Duodenal mucosa (tissue), 2 donors: ENCODE results near the gene SIPA1L3.
"Not testable (repeated sequence)": the region's sequence is repeated elsewhere in the genome, so short reads cannot be mapped to it uniquely, and the experiment has no call there.

Source experiments
- H3K27ac ChIP-seq: one replicate; pipeline ENCODE4 v1.7.0; 2013; ENCODE audit warnings: low read depth, low read length
- H3K27me3 ChIP-seq, 2 donors: one replicate each; pipeline ENCODE4 v1.7.0; 2013; ENCODE audit warnings: low read length in 2 of 2, control low read depth in 1 of 2; ENCODE audit not compliant: insufficient read depth in 2 of 2, control insufficient read depth in 1 of 2
- H3K36me3 ChIP-seq, 2 donors: one replicate each; pipeline ENCODE4 v1.7.0; 2013; ENCODE audit warnings: low read length in 2 of 2, control low read depth in 1 of 2; ENCODE audit not compliant: insufficient read depth in 2 of 2, control insufficient read depth in 1 of 2
- H3K4me1 ChIP-seq, 2 donors: one replicate each; pipeline ENCODE4 v1.7.0; 2013; ENCODE audit warnings: low read length in 2 of 2, control low read depth in 1 of 2; ENCODE audit not compliant: insufficient read depth in 2 of 2, control insufficient read depth in 1 of 2
- H3K4me3 ChIP-seq, 2 donors: one replicate each; pipeline ENCODE4 v1.7.0; 2013; ENCODE audit warnings: low read length in 2 of 2, low read depth in 1 of 2
- H3K9ac ChIP-seq, 2 donors: one replicate each; pipeline ENCODE4 v1.7.0; 2013; ENCODE audit warnings: low read length in 2 of 2, low read depth in 1 of 2
- H3K9me3 ChIP-seq, 2 donors: one replicate each; pipeline ENCODE4 v1.7.0; 2013; ENCODE audit warnings: low read length in 2 of 2, control low read depth in 1 of 2; ENCODE audit not compliant: control insufficient read depth in 1 of 2

The SIPA1L3 gene

GRCh38 chr19:38059897-38060296 lies 152.9 kb downstream of the SIPA1L3 start:
- Histone ChIP-seq H3K27ac (no peak overlapping the region), H3K27me3 (no peaks in the 10 kb centered on the region), H3K36me3 (peaks cover 0 to under 1% of the 10 kb centered on the region in 2 donors), H3K4me3 (no peak overlapping the region), H3K9ac (no peak overlapping the region), H3K4me1 (peaks cover 3% of the 10 kb centered on the region in 2 donors), H3K9me3 (no peaks in the 10 kb centered on the region)

- Histone ChIP-seq H3K9me3 (no peaks in the 10 kb centered on the region), H3K4me3 (no peak overlapping the region), H3K27me3 (no peaks in the 10 kb centered on the region), H3K36me3 (no peaks in the 10 kb centered on the region), H3K4me1 (peaks cover 3% of the 10 kb centered on the region in 2 donors), H3K9ac (no peak overlapping the region), H3K27ac (no peak overlapping the region)
Observed at GRCh38 chr19:38060331-38060730, 153.3 kb downstream of the SIPA1L3 start.

GRCh38 chr19:38061294-38061693 lies 154.3 kb downstream of the SIPA1L3 start:
- Histone ChIP-seq H3K4me3 (no peak overlapping the region), H3K9me3 (no peaks in the 10 kb centered on the region), H3K27ac (no peak overlapping the region), H3K4me1 (peaks cover 3% of the 10 kb centered on the region in 2 donors), H3K36me3 (no peaks in the 10 kb centered on the region), H3K9ac (no peak overlapping the region), H3K27me3 (no peaks in the 10 kb centered on the region)

- H3K9me3 ChIP-seq, result no peaks in the 10 kb centered on the region
- no peaks in the 10 kb centered on the region for H3K36me3 ChIP-seq
- H3K4me1 ChIP-seq, result peaks cover 3% of the 10 kb centered on the region in 2 donors
- H3K27ac ChIP-seq, result no peak overlapping the region
- H3K9ac ChIP-seq, result no peak overlapping the region
- H3K27me3 ChIP-seq, result no peaks in the 10 kb centered on the region
- no peak overlapping the region for H3K4me3 ChIP-seq
Observed at GRCh38 chr19:38062959-38063761, 156.2 kb downstream of the SIPA1L3 start.

- Histone ChIP-seq H3K27ac (no peak overlapping the region), H3K36me3 (no peaks in the 10 kb centered on the region), H3K9ac (no peak overlapping the region), H3K4me1 (peaks cover 0 to 3% of the 10 kb centered on the region in 2 donors), H3K9me3 (no peaks in the 10 kb centered on the region), H3K27me3 (no peaks in the 10 kb centered on the region), H3K4me3 (no peak overlapping the region)
Observed at GRCh38 chr19:38063928-38064327, 156.9 kb downstream of the SIPA1L3 start.

GRCh38 chr19:38064661-38065425 lies 157.8 kb downstream of the SIPA1L3 start:
- no peak overlapping the region for H3K27ac ChIP-seq
- no peaks in the 10 kb centered on the region for H3K27me3 ChIP-seq
- peaks cover 0 to 2% of the 10 kb centered on the region in 2 donors for H3K36me3 ChIP-seq
- no peak overlapping the region for H3K4me3 ChIP-seq
- H3K9ac ChIP-seq, result no peak overlapping the region
- H3K4me1 ChIP-seq, result peaks cover 0 to under 1% of the 10 kb centered on the region in 2 donors
- no peaks in the 10 kb centered on the region for H3K9me3 ChIP-seq

- H3K9me3 ChIP-seq, H3K4me1 ChIP-seq, H3K27me3 ChIP-seq, H3K27ac ChIP-seq, H3K36me3 ChIP-seq, H3K9ac ChIP-seq, H3K4me3 ChIP-seq: not testable (repeated sequence)
Observed at GRCh38 chr19:38065775-38066174, 158.8 kb downstream of the SIPA1L3 start.

- Histone ChIP-seq H3K27ac (no peak overlapping the region), H3K9ac (no peak overlapping the region), H3K9me3 (no peaks in the 10 kb centered on the region), H3K4me1 (no peaks in the 10 kb centered on the region), H3K4me3 (no peak overlapping the region), H3K27me3 (no peaks in the 10 kb centered on the region), H3K36me3 (peaks cover 0 to 6% of the 10 kb centered on the region in 2 donors)
Observed at GRCh38 chr19:38068826-38069225, 161.8 kb downstream of the SIPA1L3 start.

- Histone ChIP-seq H3K4me1 (no peaks in the 10 kb centered on the region), H3K9ac (no peak overlapping the region), H3K27ac (no peak overlapping the region), H3K27me3 (no peaks in the 10 kb centered on the region), H3K4me3 (no peak overlapping the region), H3K36me3 (peaks cover 0 to 13% of the 10 kb centered on the region in 2 donors), H3K9me3 (no peaks in the 10 kb centered on the region)
Observed at GRCh38 chr19:38070573-38070972, 163.6 kb downstream of the SIPA1L3 start.

GRCh38 chr19:38071054-38071453 lies 164.0 kb downstream of the SIPA1L3 start:
- not testable (repeated sequence) for H3K9ac ChIP-seq, H3K27me3 ChIP-seq, H3K4me1 ChIP-seq, H3K4me3 ChIP-seq, H3K27ac ChIP-seq, H3K9me3 ChIP-seq
- peaks cover 0 to 13% of the 10 kb centered on the region in 2 donors for H3K36me3 ChIP-seq
